Measurements from ENCODE around the gene JMJD7. TPM values are rescaled to one million over a fixed set of nuclear protein-coding genes. Genes with fewer than 3 reads are reported as not detected.

Gene JMJD7
- total RNA-seq, 1 experiment from 2014 or later, result 10.9 TPM

GRCh38 chr15:41849204-41849603 is 21.3 kb downstream of the JMJD7 start:
- no peaks in the 10 kb centered on the region for H3K9me3 ChIP-seq
- no peaks in the 10 kb centered on the region for H3K9me3 Mint-ChIP-seq (ENCODE audit: unreplicated experiment)
- H3K27me3 Mint-ChIP-seq (ENCODE audit: insufficient read depth, unreplicated experiment), result no peaks in the 10 kb centered on the region
- no peaks in the 10 kb centered on the region for H3K36me3 ChIP-seq (ENCODE audit: control insufficient read depth, insufficient read depth, low read length)
- no peak overlapping the region for H3K4me3 Mint-ChIP-seq (ENCODE audit: unreplicated experiment)
- POLR2A ChIA-PET, result no interaction called here
- H3K27me3 ChIP-seq (replicated peaks; ENCODE audit: control insufficient read depth, insufficient read depth, low read length), result no peaks in the 10 kb centered on the region
- intact Hi-C loops (cut with micrococcal nuclease; ENCODE audit: unreplicated experiment), result no loop called here
- H3K27ac Mint-ChIP-seq (ENCODE audit: unreplicated experiment), result no peak overlapping the region
- no peaks in the 10 kb centered on the region for H3K4me1 ChIP-seq
- CTCF ChIA-PET, result no interaction called here
- BruUV-seq (replicated peaks), result no TSS peak
- no peak overlapping the region for H3K4me3 ChIP-seq (ENCODE audit: low read depth, low read length)
- H3K36me3 Mint-ChIP-seq (ENCODE audit: insufficient read depth, unreplicated experiment), result peaks cover 12% of the 10 kb centered on the region
- TF ChIP-seq, protein P1, sequence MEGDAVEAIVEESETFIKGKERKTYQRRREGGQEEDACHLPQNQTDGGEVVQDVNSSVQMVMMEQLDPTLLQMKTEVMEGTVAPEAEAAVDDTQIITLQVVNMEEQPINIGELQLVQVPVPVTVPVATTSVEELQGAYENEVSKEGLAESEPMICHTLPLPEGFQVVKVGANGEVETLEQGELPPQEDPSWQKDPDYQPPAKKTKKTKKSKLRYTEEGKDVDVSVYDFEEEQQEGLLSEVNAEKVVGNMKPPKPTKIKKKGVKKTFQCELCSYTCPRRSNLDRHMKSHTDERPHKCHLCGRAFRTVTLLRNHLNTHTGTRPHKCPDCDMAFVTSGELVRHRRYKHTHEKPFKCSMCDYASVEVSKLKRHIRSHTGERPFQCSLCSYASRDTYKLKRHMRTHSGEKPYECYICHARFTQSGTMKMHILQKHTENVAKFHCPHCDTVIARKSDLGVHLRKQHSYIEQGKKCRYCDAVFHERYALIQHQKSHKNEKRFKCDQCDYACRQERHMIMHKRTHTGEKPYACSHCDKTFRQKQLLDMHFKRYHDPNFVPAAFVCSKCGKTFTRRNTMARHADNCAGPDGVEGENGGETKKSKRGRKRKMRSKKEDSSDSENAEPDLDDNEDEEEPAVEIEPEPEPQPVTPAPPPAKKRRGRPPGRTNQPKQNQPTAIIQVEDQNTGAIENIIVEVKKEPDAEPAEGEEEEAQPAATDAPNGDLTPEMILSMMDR (IDR thresholded peaks at IDR 0.05; ENCODE audit: insufficient read depth in 1 of 2, low read depth in 1 of 2, low read length in 1 of 2, severe bottlenecking in 1 of 2, unreplicated experiment in 1 of 2), result no peak
- no peak for DNase-seq
- no peaks in the 10 kb centered on the region for H3K4me1 Mint-ChIP-seq (ENCODE audit: low read depth, unreplicated experiment)

DNA sequence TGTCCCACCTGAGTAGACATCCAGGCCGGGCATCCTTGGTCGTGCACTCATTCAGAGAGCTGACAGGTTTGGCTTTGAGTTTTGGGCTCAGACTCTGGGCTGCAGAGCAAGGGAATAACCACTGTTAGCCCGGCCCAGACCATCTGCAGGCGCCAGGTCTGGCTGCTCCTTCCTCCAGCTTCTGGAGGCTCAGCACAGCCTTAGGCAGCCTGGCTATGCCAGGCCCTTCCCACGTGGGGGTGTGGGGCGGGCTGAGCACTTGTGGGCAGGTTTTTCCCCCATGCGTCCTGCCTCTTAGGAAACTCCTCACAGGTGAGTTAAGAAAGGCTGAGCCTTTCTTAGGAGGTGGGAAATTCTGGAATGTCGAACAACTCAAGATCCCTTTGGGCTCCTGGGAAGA is 22.0 kb downstream of the JMJD7 start:
- Histone ChIP-seq H3K9me3 (no peaks in the 10 kb centered on the region), H3K4me3 (ENCODE audit: low read depth, low read length) (no peak overlapping the region), H3K27me3 (replicated peaks; ENCODE audit: control insufficient read depth, insufficient read depth, low read length) (no peaks in the 10 kb centered on the region), H3K36me3 (ENCODE audit: control insufficient read depth, insufficient read depth, low read length) (no peaks in the 10 kb centered on the region), H3K4me1 (no peaks in the 10 kb centered on the region)
- POLR2A ChIA-PET, result no interaction called here
- intact Hi-C loops (cut with micrococcal nuclease; ENCODE audit: unreplicated experiment), result no loop called here
- Mint-ChIP-seq H3K27me3 (ENCODE audit: insufficient read depth, unreplicated experiment) (no peaks in the 10 kb centered on the region), H3K4me1 (ENCODE audit: low read depth, unreplicated experiment) (no peaks in the 10 kb centered on the region), H3K9me3 (ENCODE audit: unreplicated experiment) (no peaks in the 10 kb centered on the region), H3K27ac (ENCODE audit: unreplicated experiment) (no peak overlapping the region), H3K36me3 (ENCODE audit: insufficient read depth, unreplicated experiment) (peaks cover 12% of the 10 kb centered on the region), H3K4me3 (ENCODE audit: unreplicated experiment) (no peak overlapping the region)
- TF ChIP-seq, protein P1 (IDR thresholded peaks at IDR 0.05; ENCODE audit: insufficient read depth in 1 of 2, low read depth in 1 of 2, low read length in 1 of 2, severe bottlenecking in 1 of 2, unreplicated experiment in 1 of 2), result no peak
- CTCF ChIA-PET, result no interaction called here
- DNase-seq, result no peak
- BruUV-seq (replicated peaks), result no TSS peak

DNA sequence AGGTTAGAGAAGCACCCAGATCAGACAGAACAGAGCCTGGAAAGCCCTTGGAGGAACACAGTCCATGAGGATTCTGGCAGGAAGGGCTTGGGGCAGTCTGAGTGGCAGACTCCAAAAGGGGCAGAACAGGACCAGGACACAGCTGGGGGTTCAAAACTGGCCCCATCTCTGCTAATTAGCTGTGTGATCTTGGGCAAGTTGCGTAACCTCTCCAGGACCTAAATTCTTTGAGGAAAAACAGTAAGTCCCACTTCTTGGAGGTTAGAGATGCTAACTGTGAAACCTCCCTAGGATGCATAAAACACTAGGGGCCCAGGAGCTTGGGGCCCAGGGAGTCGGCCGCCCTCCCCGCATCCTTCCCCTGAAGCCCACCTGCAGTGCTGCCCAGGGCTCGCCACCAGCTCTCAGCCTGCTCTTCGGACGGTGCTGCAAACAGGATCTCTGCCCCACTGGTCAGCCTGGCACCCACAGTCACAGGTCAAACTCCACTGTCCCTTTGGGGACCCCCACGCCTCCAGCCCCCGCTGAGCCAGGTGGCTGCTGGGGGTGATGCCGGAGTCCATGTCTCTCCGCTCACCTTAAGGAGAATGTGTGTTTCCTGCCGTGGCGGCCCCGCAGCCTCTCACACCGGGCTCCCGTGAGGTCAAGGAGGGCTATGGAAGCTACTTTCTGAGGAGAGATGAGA is 22.7 kb downstream of the JMJD7 start:
- H3K36me3 Mint-ChIP-seq (ENCODE audit: insufficient read depth, unreplicated experiment), result peaks cover 12% of the 10 kb centered on the region
- Histone ChIP-seq H3K4me1 (no peaks in the 10 kb centered on the region), H3K36me3 (ENCODE audit: control insufficient read depth, insufficient read depth, low read length) (no peaks in the 10 kb centered on the region), H3K9me3 (no peaks in the 10 kb centered on the region), H3K27me3 (replicated peaks; ENCODE audit: control insufficient read depth, insufficient read depth, low read length) (no peaks in the 10 kb centered on the region), H3K4me3 (ENCODE audit: low read depth, low read length) (no peak overlapping the region)
- no peaks in the 10 kb centered on the region for H3K27me3 Mint-ChIP-seq (ENCODE audit: insufficient read depth, unreplicated experiment)
- intact Hi-C loops (cut with micrococcal nuclease; ENCODE audit: unreplicated experiment), result no loop called here
- H3K4me3 Mint-ChIP-seq (ENCODE audit: unreplicated experiment), result no peak overlapping the region
- TF ChIP-seq, protein P1 (IDR thresholded peaks at IDR 0.05; ENCODE audit: insufficient read depth in 1 of 2, low read depth in 1 of 2, low read length in 1 of 2, severe bottlenecking in 1 of 2, unreplicated experiment in 1 of 2), result no peak
- DNase-seq, result no peak
- no peaks in the 10 kb centered on the region for H3K9me3 Mint-ChIP-seq (ENCODE audit: unreplicated experiment)
- no peak overlapping the region for H3K27ac Mint-ChIP-seq (ENCODE audit: unreplicated experiment)
- ChIA-PET CTCF (no interaction called here), POLR2A (interaction anchor here (0.5 kb wide), 1 partner anchor 94 kb away, joined by 4 read pairs; no protein-coding TSS in a partner anchor)
- H3K4me1 Mint-ChIP-seq (ENCODE audit: low read depth, unreplicated experiment), result no peaks in the 10 kb centered on the region
- no TSS peak for BruUV-seq (replicated peaks)
